Stimulated activated CD8-positive, alpha-beta memory T cell treated with anti-CD3 and anti-CD28 coated beads, Interleukin-4, amount 100 ng/mL, for 4 hours (primary cell): ENCODE data around the gene FUT7.

Source experiments
- DNase-seq, 2 donors: peaks; one replicate each; pipeline ENCODE4 v3.0.0-alpha.2; 2020; ENCODE audit warnings: low read depth in 2 of 2, low spot score in 1 of 2

FUT7 gene

DNA sequence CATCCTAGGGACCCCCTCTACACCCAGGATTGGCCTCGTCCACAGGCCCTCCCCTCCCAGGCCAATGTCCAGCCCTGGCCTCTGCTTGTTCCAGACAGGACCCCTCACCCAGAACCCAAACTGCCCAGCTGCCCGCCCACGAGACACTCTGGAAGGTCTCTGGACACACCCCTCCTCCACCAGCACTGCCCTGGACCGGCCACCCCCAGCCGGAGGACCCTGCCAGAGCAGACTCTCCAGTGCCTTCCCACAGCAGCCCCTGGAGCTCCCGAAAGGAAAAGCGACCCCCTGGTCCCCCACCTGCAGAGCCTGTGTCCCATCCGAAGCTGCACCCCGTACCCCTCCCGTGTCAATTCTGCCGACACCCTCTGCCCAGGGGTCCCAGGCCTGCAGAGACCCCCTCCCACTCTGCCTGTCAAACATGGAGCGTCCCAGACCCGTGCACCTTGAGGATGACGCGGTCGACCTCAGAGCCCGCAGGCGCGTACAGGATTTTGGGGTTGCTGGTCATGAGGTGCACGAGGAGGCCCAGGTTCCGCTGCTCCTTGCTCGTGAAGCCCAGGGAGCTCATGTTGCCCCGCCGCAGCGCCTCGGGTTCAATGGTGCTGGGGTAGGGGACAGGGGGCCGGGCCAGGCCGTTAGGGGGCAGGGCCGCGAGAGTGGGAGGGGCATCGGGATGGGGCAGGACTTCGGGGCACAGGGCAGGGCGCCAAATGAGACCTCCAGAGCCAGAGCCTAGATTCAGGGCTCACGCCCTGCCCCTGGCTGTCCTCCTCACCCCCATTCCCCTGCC lies 11.8 kb downstream of the FUT7 start:
- DNase-seq: no peak

DNA sequence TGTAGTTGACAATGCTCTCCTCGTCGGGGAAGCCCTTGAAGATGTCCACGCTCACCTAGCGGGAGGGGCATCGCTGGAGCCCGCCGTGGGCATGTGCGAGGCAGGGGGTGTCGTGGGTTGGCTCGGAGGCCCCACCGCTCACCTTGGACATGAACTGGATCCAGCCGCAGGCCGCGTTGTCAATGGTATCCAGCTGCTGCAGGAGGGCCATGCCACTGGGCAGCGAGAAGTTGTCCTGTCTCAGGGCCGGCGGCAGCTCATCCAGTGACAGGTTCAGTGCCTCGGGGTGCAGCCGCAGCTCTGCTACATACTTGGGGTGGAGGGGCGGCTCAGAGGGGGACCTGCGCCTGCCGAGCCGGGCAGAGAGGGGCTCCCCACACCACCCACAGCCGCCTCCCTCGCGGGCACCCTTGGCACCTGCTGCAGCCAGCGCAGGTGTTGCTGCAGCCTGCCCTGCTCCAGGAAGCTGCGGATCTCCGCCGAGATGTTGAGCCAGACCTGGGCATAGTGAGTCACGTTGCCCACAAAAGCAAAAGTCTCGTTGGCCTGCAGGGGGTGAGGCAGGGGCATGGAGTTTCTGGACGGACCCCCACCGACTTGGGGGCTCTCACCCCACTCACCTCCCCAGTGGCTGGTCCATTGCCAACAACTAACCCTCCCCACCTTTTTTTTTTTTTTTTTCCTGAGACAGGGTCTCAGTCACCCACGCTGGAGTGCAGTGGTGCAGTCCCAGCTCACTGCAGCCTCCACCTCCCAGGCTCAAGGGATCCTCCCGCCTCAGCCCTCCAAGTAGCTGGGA lies 12.9 kb downstream of the FUT7 start:
- DNase-seq: no peak

DNA sequence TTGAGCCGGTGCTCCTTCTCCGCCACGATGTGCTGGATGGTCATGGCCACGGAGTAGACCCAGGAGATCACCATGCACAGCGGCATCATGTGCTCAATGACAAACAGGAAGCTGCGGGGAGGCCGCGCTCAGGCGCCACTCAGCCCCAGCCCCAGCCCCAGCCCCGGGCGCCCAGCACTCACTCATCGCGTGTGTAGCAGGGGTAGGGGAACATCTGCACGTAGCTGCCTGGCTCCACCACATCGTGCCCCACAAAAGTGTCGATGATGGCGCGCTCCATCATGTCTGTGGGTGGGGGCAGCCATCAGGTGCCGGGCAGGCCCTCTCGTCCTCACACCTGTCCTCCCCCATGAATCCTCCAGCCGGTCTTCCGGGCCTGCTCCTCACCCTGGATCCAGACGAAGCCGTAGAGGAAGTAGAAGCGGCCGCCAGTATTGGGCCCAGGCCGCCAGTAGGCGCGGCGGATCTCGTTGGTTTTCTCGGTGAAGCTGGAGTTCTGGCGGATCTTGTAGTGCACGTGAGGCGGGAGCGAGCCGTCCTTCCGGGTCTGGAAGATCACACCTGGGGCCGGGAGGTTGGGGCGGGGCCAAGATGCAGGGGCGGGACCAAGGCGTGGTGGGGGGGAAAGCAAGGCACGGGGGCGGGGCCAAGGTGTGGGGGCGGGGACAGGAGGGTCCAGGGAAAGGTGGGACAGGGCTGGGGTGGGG lies 13.9 kb downstream of the FUT7 start:
- DNase-seq: no peak

DNA sequence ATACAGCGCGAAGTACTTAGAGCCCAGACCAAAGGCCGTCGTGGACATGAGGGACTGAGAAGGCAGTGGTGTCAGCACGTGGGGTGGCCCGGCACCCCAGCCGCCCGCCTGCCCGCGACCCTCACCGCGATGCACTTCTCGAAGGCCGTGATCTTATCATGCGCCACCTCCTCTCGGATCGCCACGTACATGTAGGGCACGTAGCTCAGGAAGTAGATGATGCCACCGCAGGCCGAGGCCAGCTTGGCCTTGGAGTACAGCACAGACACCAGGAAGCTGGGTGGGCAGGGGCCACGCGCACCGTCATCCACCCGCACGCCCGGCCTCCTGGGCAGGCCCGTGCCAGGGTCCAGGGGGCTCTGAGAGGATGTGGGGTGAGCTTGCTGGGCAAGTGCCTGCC lies 14.8 kb downstream of the FUT7 start:
- no peak for DNase-seq

DNA sequence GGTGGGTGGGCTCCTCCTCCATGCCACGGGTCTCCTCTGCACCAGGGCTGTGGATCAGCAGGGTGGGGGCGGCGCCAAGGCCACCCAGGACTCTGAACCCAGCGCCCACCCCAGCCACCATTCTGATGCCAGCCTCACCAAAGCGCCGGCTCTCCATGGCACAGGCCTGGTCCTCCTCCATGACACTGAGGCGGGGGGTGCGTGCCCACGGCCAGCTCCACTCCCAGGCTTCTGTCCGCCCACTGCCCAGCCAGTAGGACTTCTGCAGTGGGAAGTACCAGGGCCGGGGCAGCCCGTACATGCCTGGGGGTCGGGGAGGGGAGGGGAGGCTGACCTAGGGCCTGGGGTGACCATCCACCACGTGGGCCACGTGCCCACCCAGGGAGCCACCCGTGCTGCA lies 15.5 kb downstream of the FUT7 start:
- no peak for DNase-seq

DNA sequence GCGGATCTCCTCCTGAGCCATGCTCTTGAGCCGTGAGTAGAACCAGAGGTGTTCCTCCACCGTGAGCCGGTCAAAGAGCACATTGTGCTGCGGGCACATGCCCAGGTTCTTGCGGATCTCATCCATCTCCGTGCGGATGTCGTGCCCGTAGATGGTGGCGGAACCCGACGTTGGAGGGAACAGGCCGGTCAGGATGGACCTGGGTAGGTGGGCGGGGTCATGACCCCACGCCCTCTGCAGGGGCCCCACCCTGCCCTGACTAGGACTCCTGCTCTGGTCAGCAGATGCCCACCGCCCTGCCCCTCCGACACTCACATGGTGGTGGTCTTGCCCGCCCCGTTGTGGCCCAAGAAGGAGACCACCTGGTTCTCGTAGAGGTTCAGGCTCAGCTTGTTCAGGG lies 15.9 kb downstream of the FUT7 start:
- no peak for DNase-seq

DNA sequence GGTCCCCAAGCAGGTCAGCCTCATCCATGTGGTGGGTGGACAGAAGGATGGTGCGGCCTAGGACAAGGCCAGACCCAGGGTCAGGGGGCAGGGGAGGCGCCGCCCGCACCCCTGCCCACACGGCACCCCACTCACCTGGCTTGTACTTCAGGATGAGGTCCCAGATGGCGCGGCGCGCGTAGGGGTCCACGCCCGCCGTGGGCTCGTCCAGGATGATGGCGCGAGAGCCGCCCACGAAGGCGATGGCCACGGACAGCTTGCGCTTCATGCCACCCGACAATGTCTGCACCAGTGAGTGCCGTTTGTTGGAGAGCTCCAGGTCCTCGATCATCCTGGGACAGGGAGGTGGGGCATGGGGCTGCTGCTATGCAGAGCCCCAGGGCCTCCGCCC lies 16.4 kb downstream of the FUT7 start:
- DNase-seq: no peak

DNA sequence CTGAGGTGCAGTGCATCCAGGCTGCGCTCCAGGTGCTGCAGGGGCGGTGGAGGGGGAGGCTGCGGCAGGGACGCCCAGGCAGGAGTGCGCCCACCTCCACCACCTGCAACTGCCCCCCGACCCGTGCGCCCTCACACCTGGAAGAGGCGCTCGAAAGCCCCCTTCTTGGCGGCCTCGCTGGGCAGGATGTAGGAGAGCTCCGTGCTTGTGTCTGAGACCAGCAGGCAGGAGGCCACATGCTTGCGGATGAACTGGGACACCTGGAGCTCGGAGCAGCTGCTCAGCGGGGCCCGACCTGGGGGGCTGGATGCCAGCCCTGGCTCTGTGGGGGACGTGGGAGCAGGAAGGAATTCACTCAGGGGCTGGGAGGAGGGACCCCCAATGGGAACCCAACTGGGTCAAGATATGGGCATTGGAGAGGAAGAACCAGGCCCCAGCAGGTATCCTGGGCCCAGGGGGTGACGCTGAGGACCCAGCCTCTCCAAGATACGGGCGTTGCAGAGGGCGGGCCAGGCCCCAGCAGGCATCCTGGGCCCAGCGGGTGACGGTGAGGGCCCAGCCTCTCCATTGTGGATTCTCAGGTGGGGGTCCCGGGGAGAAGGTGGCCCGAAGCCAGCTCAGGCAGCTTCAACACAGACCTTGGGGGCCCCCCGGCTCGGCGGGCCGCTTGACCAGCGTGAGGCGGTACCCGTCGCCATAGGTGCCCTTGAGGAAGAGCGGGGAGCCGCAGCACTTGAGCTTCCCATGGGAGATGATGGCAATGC lies 16.9 kb downstream of the FUT7 start:
- DNase-seq: no peak

DNA sequence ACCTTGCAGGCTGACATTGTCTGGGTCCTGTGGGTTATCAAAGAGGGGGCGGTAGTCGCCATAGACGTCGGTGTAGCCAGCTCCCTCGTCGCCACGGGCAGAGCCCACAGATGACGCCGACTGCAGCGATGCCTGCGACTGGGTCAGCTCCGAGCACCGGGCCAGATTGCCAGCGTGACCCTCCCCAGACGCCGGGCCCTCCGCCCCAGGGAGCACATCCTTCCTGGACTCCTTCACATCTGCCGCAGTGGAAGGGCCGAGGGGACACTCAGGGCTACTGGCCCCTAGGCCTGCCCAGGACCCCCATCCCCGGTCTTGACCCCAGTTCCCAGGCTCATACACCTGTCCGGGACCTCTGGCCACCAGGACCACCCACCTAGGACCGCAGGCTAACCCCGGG lies 17.7 kb downstream of the FUT7 start:
- DNase-seq: no peak

DNA sequence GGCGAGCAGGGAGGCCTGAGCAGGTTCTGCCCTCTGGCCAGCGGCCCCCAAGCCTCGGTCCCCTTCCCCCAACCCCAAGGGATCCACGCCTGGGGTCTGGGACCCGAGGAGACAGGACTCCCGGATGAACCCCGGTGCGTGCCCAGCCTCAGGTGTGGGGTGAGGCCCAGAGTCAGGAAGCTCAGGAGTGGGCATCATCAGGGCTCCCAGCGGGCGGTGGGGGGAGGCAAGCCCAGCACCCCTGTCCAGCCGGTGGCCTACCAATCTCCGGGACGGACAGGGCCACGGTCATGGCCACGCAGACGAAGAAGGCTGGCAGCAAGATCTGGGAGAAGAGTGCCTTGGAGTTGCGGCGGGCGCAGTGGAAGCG lies 18.3 kb downstream of the FUT7 start:
- no peak for DNase-seq

DNA sequence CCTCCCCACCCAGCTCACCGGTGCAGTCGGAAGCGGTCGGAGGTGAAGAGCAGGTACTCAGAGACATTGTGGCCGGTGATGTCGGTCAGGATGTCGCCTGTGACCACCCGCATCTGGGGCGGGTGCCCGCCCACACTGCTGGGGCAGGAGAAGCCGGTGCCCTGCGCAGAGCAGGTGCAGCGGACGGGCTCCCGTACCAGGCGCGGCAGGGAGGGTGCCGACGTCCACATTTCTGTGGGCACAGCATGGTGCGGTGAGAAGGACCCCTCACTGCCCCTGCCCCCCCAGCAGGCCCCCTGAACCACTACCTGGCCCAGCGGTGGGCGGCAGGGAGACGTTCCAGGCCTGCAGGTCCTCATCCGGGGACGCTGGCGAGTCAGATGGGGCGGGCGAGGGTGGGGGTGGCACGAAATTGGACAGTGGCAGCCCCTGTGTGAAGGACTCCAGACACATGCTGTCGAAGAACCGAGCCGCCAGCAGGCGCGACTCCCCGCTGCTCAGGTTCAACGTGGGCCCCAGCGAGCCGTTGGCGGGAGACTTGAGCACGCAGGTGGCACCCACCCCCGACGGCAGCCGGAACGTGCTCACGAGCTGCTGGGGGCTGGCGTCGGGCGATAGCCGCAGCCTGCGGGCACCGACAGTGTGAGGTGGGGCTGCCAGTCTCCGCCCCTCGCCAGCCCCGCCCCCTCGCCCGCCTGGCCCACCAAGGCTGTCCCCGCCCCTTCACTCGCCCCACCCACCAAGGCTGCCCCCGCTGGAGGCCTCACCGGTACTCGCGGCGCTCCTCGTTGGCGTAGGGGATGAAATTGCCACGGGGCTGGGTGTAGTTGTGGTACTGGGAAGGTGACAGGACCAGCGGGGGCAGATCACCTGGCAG lies 19.0 kb downstream of the FUT7 start:
- DNase-seq: no peak

DNA sequence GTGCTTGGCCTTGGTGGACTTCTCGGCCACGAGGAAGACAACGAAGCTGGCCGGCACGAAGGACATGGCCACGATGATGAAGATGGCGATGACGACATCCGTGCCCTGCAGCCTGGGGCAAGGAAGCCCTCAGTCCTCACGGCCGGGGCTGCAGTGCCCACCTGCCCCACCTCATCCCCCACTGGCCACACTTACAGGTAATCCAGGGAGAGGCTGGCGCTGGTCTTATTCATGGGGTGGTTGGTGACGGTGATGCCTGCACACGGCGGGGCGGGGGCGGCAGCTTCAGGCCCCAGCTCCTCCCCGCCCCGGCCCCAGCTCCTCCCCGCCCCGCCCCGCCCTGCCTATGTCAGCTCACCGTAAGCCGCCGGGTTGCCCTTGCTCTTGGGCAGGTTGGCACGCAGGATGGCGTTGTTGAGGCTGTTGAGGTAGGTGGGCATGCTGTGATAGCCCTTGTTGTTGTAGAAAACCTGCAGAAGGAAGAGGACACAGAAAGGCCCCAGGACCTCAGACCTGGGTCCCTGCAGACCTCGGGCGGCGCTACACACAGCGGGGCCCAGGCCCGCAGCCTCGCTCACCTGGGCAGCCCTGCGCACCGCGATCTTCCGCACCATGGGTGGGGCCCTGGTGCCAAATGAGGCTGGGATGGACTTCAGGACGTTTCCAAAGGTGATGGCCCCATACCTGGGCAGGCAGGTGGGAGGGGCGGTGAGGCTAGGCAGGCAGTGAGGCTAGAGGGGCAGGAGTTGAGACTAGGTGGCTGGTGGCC lies 19.8 kb downstream of the FUT7 start:
- DNase-seq: no peak

DNA sequence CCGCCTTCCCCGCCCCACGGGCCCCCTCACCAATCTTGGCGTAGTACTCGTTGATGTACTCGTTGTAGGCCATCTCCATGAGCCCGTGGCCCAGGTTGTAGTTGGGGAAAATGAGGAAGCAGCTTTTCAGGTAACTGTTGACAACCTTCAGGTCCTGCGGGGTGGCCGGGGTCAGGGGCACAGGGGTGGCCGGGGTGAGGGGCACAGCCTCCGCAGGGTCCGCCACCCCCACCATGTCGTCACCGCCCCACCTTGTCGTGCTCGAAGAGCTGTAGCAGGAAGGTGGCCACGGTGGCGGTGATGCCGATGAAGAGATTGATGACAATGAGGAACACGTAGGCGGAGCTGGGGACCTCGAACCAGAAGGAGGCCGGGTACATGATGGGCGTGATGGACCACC lies 20.7 kb downstream of the FUT7 start:
- DNase-seq: no peak

DNA sequence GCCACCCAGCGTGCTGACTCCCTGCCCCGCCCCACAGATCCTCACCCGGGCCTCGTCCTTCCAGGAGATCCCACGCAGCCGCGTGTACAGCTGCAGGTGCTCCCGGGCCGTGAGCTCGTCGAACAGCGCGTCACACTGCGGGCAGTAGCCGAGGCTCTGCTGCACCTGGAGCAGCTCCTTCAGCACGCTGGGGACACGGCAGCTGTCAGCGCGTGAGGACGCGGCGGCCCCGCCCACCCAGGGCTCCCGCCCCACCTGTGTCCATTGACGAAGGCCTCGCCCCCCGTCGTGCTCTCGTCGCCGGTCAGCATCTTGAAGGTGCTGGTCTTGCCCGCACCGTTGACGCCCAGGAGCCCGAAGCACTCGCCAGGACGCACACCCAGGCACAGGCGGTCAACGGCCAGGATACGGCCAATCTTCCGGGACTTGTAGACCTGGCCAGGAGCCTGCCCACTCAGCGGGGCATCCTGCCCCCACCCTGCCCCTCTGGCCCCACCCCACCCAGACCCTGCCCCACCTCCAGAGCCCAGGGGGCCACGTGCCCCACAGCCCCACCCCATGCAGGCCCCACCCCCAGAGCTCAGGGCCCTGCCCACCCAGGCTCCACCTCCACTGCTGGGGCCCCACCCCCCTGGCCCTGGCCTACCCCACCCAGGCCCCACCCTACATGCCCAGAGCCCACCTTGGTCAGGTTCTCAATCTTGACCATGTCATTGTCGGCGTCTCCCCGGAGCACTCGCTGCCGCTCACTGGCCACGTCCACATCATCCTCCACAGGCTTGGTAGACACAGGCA lies 21.8 kb downstream of the FUT7 start:
- no peak for DNase-seq

DNA sequence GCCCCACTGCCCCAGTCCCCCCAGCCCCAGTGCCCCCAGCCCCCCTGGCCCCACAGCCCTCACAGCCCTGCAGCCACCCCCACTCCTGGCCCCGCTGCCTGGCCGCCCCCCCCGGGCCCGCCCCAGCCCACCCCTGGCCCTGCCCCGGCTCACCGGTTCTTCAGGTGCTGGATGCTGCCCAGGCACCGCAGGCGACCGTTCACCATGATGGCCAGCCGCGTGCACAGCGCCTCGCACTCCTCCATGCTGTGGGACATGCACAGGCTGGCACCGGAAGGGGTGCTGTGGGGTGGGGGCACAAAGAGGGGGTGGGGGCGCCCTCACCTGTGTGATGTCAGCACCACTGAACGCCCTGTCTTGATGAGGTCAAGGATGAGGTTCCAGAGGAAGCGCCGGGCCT lies 22.7 kb downstream of the FUT7 start:
- no peak for DNase-seq

DNA sequence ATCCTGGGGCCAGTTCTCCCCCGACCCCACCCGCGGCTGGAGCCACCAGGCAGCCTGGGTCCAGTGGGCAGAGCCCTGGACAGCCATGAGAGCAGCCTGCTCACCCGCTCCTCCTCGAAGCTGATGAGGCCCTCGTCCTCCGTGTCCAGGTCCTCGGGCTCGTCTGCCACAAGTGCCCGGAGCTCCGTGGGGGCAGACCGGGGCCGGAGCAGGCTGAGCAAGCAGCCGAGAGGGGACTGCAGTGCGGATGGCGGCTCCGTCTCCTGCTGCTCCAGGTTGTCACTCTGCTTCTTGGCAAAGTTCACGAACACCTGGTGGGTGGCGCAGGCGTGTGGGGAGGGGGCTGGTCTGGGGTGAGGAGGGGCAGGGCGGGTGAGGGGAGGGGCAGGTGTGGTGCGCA lies 23.6 kb downstream of the FUT7 start:
- DNase-seq: no peak

DNA sequence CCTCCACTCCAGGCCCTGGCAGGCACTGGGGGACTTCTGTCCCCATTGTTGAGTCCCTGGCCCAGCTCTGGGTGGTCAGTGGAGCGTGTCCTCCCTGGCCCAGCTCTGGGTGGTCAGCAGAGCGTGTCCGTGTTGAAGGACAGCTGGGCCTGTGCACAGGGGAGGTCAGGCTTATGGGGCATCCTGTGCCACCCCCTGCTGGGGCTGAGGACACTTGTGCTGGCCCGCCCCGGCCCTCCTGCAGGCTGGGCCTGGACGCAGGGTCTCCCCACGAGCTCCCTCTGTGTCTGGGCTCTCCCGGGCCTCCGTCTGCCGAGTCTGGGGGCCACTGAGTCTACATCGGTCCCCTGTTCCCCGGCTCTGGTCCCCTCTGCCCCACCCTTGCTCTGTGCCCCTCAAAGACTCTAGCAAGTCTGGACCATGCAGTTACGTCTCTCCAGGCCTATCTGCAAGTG lies 24.0 kb downstream of the FUT7 start:
- DNase-seq: no peak

DNA sequence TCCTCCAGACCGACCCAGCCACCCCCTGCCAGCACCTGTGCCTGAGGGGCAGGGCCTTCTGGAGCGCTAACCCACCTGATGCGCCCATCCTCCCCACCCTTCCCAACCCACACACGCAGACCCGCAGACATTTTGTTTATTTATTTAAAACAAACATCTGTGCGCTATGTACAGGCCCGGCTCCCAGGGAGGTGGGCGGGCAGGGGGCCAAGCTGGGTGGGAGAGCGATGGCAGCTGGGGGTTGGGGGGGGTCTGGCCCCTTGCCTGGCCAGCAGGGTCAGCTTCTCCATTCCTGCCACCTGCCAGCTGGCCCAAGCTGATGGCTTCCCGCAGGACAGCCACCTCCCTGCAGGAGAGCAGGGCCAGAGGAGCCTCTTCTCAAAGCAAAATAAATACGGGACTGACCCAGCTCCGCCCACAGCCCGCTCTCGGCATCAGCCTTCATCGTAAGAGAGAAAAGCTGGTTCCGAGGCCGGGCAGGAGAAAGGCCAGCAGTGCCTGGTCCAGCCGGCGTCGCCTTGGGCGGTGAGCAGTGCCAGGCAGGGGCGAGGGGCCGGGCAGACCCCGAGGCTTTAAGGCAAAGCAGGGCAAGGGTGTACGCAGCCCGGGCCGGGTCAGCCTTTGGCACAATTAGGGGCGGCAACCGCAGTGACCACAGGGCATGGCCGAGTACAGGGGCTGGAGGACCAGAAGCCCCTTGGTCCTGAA lies 24.6 kb downstream of the FUT7 start:
- DNase-seq: no peak
